ENCODE measurements around the gene MRM3.
"Not testable (repeated sequence)": the region's sequence is repeated elsewhere in the genome, so short reads cannot be mapped to it uniquely, and the experiment has no call there.

The MRM3 gene

DNA sequence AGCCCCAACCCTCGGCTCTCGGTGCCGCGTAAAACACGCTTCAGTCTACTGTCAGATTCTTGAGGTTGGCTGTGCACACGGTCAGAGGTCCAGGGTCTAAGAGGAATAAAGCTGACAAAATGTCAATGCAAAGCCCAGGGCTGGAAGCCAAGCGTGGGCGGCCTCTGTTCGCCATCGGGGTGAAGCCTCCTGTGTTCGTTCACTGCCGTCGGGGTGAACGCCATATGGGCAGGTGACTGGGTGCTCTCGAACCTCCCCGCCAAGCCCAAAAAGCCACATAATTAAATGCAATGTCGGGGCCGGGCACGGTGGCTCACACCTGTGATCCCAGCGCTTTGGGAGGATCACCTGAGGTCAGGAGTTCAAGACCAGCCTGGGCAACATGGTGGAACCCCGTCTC lies 44.6 kb downstream of the MRM3 start:
- Histone ChIP-seq H3K4me3 (ENCODE audit: low read length) (no peak overlapping the region), H4K20me1 (ENCODE audit: insufficient read depth, low read length) (no peaks in the 10 kb centered on the region), H3K4me2 (ENCODE audit: low read length) (no peak overlapping the region), H3K9me3 (ENCODE audit: insufficient read depth, low read length) (no peaks in the 10 kb centered on the region), H3K27me3 (ENCODE audit: low read depth, low read length) (no peaks in the 10 kb centered on the region), H3K27ac (ENCODE audit: low read length) (no peak overlapping the region), H3K4me1 (ENCODE audit: low read length) (no peaks in the 10 kb centered on the region), H3K36me3 (replicated peaks; ENCODE audit: low read depth, low read length) (no peaks in the 10 kb centered on the region), H3K9ac (ENCODE audit: low read length) (no peak overlapping the region), H2AFZ (ENCODE audit: low read depth, low read length) (no peak overlapping the region), H3K79me2 (ENCODE audit: low read length) (no peaks in the 10 kb centered on the region)
- no peak for TF ChIP-seq EZH2phosphoT487 (IDR thresholded peaks at IDR 0.05; ENCODE audit: low read depth)
- TF ChIP-seq, protein P1, sequence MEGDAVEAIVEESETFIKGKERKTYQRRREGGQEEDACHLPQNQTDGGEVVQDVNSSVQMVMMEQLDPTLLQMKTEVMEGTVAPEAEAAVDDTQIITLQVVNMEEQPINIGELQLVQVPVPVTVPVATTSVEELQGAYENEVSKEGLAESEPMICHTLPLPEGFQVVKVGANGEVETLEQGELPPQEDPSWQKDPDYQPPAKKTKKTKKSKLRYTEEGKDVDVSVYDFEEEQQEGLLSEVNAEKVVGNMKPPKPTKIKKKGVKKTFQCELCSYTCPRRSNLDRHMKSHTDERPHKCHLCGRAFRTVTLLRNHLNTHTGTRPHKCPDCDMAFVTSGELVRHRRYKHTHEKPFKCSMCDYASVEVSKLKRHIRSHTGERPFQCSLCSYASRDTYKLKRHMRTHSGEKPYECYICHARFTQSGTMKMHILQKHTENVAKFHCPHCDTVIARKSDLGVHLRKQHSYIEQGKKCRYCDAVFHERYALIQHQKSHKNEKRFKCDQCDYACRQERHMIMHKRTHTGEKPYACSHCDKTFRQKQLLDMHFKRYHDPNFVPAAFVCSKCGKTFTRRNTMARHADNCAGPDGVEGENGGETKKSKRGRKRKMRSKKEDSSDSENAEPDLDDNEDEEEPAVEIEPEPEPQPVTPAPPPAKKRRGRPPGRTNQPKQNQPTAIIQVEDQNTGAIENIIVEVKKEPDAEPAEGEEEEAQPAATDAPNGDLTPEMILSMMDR (IDR thresholded peaks at IDR 0.05; ENCODE audit: low read depth, low read length) = no peak

DNA sequence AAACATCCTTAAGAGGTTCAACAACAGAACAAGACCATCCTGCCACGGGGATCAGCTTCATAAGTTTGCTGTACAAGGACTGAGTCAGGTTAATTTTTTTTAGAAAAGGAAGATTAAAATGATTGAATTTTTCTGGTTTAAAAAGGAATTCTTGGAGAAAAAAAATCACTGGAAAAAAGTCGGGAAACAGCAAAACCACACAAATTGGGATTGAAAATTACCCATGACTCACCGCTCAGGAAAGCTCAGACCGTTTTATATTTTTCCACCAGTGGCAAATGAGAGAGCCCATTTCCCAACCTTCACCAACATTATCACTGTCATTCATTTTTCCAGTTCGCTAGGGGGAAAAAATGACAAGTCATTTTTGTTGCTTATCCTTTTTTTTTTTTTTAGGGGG lies 46.6 kb downstream of the MRM3 start:
- Histone ChIP-seq H4K20me1 (ENCODE audit: insufficient read depth, low read length) (no peaks in the 10 kb centered on the region), H3K9ac (ENCODE audit: low read length) (no peak overlapping the region), H3K4me2 (ENCODE audit: low read length) (no peak overlapping the region), H3K4me1 (ENCODE audit: low read length) (no peaks in the 10 kb centered on the region), H3K27me3 (ENCODE audit: low read depth, low read length) (no peaks in the 10 kb centered on the region), H3K36me3 (replicated peaks; ENCODE audit: low read depth, low read length) (no peaks in the 10 kb centered on the region), H3K9me3 (ENCODE audit: insufficient read depth, low read length) (no peaks in the 10 kb centered on the region), H3K27ac (ENCODE audit: low read length) (no peak overlapping the region), H3K79me2 (ENCODE audit: low read length) (no peaks in the 10 kb centered on the region), H3K4me3 (ENCODE audit: low read length) (no peak overlapping the region), H2AFZ (ENCODE audit: low read depth, low read length) (no peak overlapping the region)
- TF ChIP-seq, protein P1 (IDR thresholded peaks at IDR 0.05; ENCODE audit: low read depth, low read length) = no peak
- TF ChIP-seq EZH2phosphoT487 (IDR thresholded peaks at IDR 0.05; ENCODE audit: low read depth) = no peak

GRCh38 chr17:829614-830013 lies 47.5 kb downstream of the MRM3 start:
- not testable (repeated sequence) for H3K27me3 ChIP-seq (ENCODE audit: low read depth, low read length); H3K36me3 ChIP-seq (replicated peaks; ENCODE audit: low read depth, low read length); H2AFZ ChIP-seq (ENCODE audit: low read depth, low read length); H3K9me3 ChIP-seq (ENCODE audit: insufficient read depth, low read length); H3K4me3 ChIP-seq (ENCODE audit: low read length); H3K27ac ChIP-seq (ENCODE audit: low read length); H3K79me2 ChIP-seq (ENCODE audit: low read length); H3K9ac ChIP-seq (ENCODE audit: low read length); H4K20me1 ChIP-seq (ENCODE audit: insufficient read depth, low read length); H3K4me2 ChIP-seq (ENCODE audit: low read length); H3K4me1 ChIP-seq (ENCODE audit: low read length)

DNA sequence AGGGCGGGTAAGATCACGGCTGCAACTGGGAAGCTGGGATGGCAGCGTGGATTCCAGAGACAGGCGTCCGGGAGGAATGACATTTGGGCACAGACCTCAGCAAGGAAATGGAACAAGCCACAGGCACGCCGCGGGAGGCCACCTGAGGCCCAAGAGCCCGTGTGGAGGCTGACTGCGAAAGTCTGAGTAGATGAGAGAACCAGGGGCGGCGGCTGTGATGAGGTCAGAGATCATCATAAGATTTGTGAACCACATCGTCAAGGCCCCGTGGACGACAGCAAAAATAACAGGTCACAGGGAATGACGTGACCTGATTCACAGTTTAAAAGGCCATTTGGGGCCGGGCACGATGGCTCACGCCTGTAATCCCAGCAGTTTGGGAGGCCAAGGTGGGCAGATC lies 48.2 kb downstream of the MRM3 start:
- H3K27me3 ChIP-seq (ENCODE audit: low read depth, low read length) = no peaks in the 10 kb centered on the region
- H3K27ac ChIP-seq (ENCODE audit: low read length) = no peak overlapping the region
- no peak overlapping the region for H3K4me2 ChIP-seq (ENCODE audit: low read length)
- H3K36me3 ChIP-seq (replicated peaks; ENCODE audit: low read depth, low read length) = no peaks in the 10 kb centered on the region
- no peaks in the 10 kb centered on the region for H4K20me1 ChIP-seq (ENCODE audit: insufficient read depth, low read length)
- no peak overlapping the region for H2AFZ ChIP-seq (ENCODE audit: low read depth, low read length)
- TF ChIP-seq EZH2phosphoT487 (IDR thresholded peaks at IDR 0.05; ENCODE audit: low read depth) = no peak
- TF ChIP-seq, protein P1 (IDR thresholded peaks at IDR 0.05; ENCODE audit: low read depth, low read length) = no peak
- H3K4me1 ChIP-seq (ENCODE audit: low read length) = no peaks in the 10 kb centered on the region
- H3K9me3 ChIP-seq (ENCODE audit: insufficient read depth, low read length) = no peaks in the 10 kb centered on the region
- no peak overlapping the region for H3K9ac ChIP-seq (ENCODE audit: low read length)
- no peak overlapping the region for H3K4me3 ChIP-seq (ENCODE audit: low read length)
- H3K79me2 ChIP-seq (ENCODE audit: low read length) = no peaks in the 10 kb centered on the region

DNA sequence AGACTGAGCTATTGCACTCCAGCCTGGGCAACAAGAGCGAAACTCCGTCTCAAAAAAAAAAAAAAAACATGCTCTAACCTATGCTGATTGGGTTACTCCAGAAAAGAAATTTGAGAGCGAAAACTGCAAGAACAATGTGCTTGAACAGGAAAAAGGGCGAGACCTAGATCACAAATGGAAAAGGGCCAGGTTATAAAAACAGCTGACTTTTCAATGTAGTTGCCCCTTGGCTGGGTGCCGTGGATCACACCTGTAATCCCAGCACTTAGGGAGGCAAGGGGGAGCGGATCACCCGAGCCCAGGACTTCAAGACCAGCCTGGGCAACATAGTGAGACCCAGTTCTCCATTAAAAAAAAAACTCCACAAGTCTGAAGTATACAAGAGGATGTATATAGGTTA lies 48.8 kb downstream of the MRM3 start:
- no peaks in the 10 kb centered on the region for H3K79me2 ChIP-seq (ENCODE audit: low read length)
- H3K9ac ChIP-seq (ENCODE audit: low read length) = no peak overlapping the region
- no peak for TF ChIP-seq EZH2phosphoT487 (IDR thresholded peaks at IDR 0.05; ENCODE audit: low read depth)
- TF ChIP-seq, protein P1 (IDR thresholded peaks at IDR 0.05; ENCODE audit: low read depth, low read length) = no peak
- H3K4me2 ChIP-seq (ENCODE audit: low read length) = no peak overlapping the region
- H3K27me3 ChIP-seq (ENCODE audit: low read depth, low read length) = no peaks in the 10 kb centered on the region
- H3K27ac ChIP-seq (ENCODE audit: low read length) = no peak overlapping the region
- no peaks in the 10 kb centered on the region for H3K36me3 ChIP-seq (replicated peaks; ENCODE audit: low read depth, low read length)
- no peaks in the 10 kb centered on the region for H4K20me1 ChIP-seq (ENCODE audit: insufficient read depth, low read length)
- no peak overlapping the region for H3K4me3 ChIP-seq (ENCODE audit: low read length)
- no peaks in the 10 kb centered on the region for H3K4me1 ChIP-seq (ENCODE audit: low read length)
- no peak overlapping the region for H2AFZ ChIP-seq (ENCODE audit: low read depth, low read length)
- no peaks in the 10 kb centered on the region for H3K9me3 ChIP-seq (ENCODE audit: insufficient read depth, low read length)
